Fibroblast of lung (primary cell): Measurements from ENCODE around the gene LRP8. TPM values are rescaled to one million over a fixed set of nuclear protein-coding genes. Genes with fewer than 3 reads are reported as not detected.

Experiments used
- DNase-seq, 2 donors: peaks; one replicate each; pipeline versions ENCODE4 v3.0.0 to v3.0.0-alpha.2; 2010; ENCODE audit warnings: low read depth in 2 of 2
- H2AFZ ChIP-seq: 2 replicates; pipeline ENCODE4 v1.5.1; 2012; ENCODE audit warnings: low read length, control low read depth, inconsistent platforms
- H3K27ac ChIP-seq: 2 replicates; pipeline ENCODE4 v1.5.1; 2011; ENCODE audit warnings: low read length, control low read depth; ENCODE audit not compliant: insufficient read depth
- H3K27me3 ChIP-seq: 2 replicates; pipeline ENCODE4 v1.5.1; 2011; ENCODE audit warnings: mild to moderate bottlenecking, low read length; ENCODE audit not compliant: control insufficient read depth, insufficient read depth
- H3K36me3 ChIP-seq: 2 replicates; pipeline ENCODE4 v1.5.1; 2011; ENCODE audit warnings: low read length; ENCODE audit not compliant: control insufficient read depth, insufficient read depth
- H3K4me1 ChIP-seq: 2 replicates; pipeline ENCODE4 v1.5.1; 2011; ENCODE audit warnings: low read length; ENCODE audit not compliant: control insufficient read depth, insufficient read depth; ENCODE audit errors: extremely low read depth
- H3K4me2 ChIP-seq: 2 replicates; pipeline ENCODE4 v1.5.1; 2011; ENCODE audit warnings: low read length, control low read depth; ENCODE audit not compliant: insufficient read depth; ENCODE audit errors: extremely low read depth
- H3K4me3 ChIP-seq, 4 experiments: fragments of 200-600 bp in 1 of 4; sonication (generic) in 1 of 4; replicated peaks in 1 of 4; 2 replicates each; pipeline ENCODE4 v1.5.1; 2011 to 2016; ENCODE audit warnings: low read length in 4 of 4, low read depth in 3 of 4, mild to moderate bottlenecking in 3 of 4, control low read depth in 2 of 4, inconsistent platforms in 1 of 4, mixed read lengths in 1 of 4; ENCODE audit not compliant: insufficient read depth in 1 of 4; ENCODE audit errors: control extremely low read depth in 1 of 4
- H3K79me2 ChIP-seq: 2 replicates; pipeline ENCODE4 v1.5.1; 2012; ENCODE audit warnings: mild to moderate bottlenecking, low read length, inconsistent platforms; ENCODE audit not compliant: control insufficient read depth, insufficient read depth
- H3K9ac ChIP-seq: 2 replicates; pipeline ENCODE4 v1.5.1; 2011; ENCODE audit warnings: mild to moderate bottlenecking, low read length, control low read depth; ENCODE audit not compliant: insufficient read depth
- H3K9me3 ChIP-seq: 2 replicates; pipeline ENCODE4 v1.5.1; 2012; ENCODE audit warnings: low read depth, low read length; ENCODE audit not compliant: control insufficient read depth, insufficient read depth
- H4K20me1 ChIP-seq: 2 replicates; pipeline ENCODE4 v1.5.1; 2011; ENCODE audit warnings: low read length; ENCODE audit not compliant: control insufficient read depth, insufficient read depth; ENCODE audit errors: extremely low read depth
- EZH2 ChIP-seq: IDR thresholded peaks from 2 replicates; pipeline ENCODE4 v1.5.1; 2012; ENCODE audit warnings: low read length, control low read depth, mild to moderate bottlenecking; ENCODE audit errors: missing control alignments
- polyA plus RNA-seq, 2 donors: library from polyadenylated mRNA; depleted of rRNA in 1 of 2; stranded (reverse) in 1 of 2; unstranded in 1 of 2; fragments of >200 nt; gene quantifications; 2 replicates each; pipeline ENCODE4 v1.2.1, GENCODE V29; 2011 to 2012; ENCODE audit warnings: missing spikeins in 1 of 2
- total RNA-seq: library from RNA; depleted of rRNA; stranded (reverse); fragments of >200 nt; gene quantifications from 2 replicates; pipeline ENCODE4 v1.2.1, GENCODE V29; 2014
- TF ChIP-seq, protein P1 (sequence below), 2 donors: IDR thresholded peaks in 1 of 2; conservative IDR thresholded peaks in 1 of 2; 1 replicate in 1 of 2; 2 replicates in 1 of 2; pipeline ENCODE4 v1.5.1; 2011 to 2012; ENCODE audit warnings: low read length in 2 of 2, control low read depth in 1 of 2, inconsistent platforms in 1 of 2, low read depth in 1 of 2, mild to moderate bottlenecking in 1 of 2

The LRP8 gene
- total and polyA plus RNA-seq, 2 donors (not counting 1 experiment from before 2014, with no cell fraction given), result 8.4 to 10.3 TPM

GRCh38 chr1:53242381-53242780 lies 85.5 kb downstream of the LRP8 start:
- Histone ChIP-seq H3K79me2 (peaks cover 10% of the 10 kb centered on the region), H3K36me3 (no peaks in the 10 kb centered on the region), H3K9ac (no peak overlapping the region), H3K4me3 (no peak overlapping the region), H3K27me3 (no peaks in the 10 kb centered on the region), H2AFZ (no peak overlapping the region), H3K4me2 (no peak overlapping the region), H3K9me3 (no peaks in the 10 kb centered on the region), H4K20me1 (no peaks in the 10 kb centered on the region), H3K27ac (no peak overlapping the region), H3K4me1 (no peaks in the 10 kb centered on the region)
- TF ChIP-seq, protein P1, sequence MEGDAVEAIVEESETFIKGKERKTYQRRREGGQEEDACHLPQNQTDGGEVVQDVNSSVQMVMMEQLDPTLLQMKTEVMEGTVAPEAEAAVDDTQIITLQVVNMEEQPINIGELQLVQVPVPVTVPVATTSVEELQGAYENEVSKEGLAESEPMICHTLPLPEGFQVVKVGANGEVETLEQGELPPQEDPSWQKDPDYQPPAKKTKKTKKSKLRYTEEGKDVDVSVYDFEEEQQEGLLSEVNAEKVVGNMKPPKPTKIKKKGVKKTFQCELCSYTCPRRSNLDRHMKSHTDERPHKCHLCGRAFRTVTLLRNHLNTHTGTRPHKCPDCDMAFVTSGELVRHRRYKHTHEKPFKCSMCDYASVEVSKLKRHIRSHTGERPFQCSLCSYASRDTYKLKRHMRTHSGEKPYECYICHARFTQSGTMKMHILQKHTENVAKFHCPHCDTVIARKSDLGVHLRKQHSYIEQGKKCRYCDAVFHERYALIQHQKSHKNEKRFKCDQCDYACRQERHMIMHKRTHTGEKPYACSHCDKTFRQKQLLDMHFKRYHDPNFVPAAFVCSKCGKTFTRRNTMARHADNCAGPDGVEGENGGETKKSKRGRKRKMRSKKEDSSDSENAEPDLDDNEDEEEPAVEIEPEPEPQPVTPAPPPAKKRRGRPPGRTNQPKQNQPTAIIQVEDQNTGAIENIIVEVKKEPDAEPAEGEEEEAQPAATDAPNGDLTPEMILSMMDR (conservative IDR thresholded peaks at IDR 0.05 in 1 of 2, IDR thresholded peaks at IDR 0.05 in 1 of 2; ENCODE audit: low read depth in 1 of 2, low read length in 2 of 2), result no peak
- no peak for TF ChIP-seq EZH2
- no peak for DNase-seq

DNA sequence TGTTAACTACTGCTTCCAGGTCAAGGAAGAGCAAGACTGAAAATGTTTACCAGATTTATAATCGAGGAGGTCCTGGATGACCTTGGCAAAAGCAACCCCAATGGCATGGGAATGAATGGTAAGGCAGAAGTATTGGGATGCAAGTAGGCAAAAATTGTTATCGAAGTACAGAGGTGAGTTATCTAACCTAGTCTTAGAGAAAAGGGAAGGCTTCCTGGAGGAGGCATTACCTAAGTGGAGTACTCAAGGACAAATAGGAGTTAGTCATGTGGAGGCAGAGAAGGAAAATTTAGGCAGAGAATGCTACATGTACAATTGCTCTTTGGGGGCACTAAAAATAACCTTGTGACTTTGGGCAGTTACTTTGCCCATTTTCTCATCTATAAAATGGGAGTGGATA lies 86.0 kb downstream of the LRP8 start:
- Histone ChIP-seq H3K4me2 (no peak overlapping the region), H3K4me1 (peaks cover 2% of the 10 kb centered on the region), H3K9me3 (no peaks in the 10 kb centered on the region), H3K4me3 (no peak overlapping the region), H3K36me3 (no peaks in the 10 kb centered on the region), H3K27me3 (no peaks in the 10 kb centered on the region), H3K9ac (no peak overlapping the region), H3K27ac (no peak overlapping the region), H3K79me2 (peaks cover 15% of the 10 kb centered on the region), H2AFZ (no peak overlapping the region), H4K20me1 (no peaks in the 10 kb centered on the region)
- DNase-seq, result no peak
- TF ChIP-seq, protein P1 (conservative IDR thresholded peaks at IDR 0.05 in 1 of 2, IDR thresholded peaks at IDR 0.05 in 1 of 2; ENCODE audit: low read depth in 1 of 2, low read length in 2 of 2), result no peak
- TF ChIP-seq EZH2, result no peak

DNA sequence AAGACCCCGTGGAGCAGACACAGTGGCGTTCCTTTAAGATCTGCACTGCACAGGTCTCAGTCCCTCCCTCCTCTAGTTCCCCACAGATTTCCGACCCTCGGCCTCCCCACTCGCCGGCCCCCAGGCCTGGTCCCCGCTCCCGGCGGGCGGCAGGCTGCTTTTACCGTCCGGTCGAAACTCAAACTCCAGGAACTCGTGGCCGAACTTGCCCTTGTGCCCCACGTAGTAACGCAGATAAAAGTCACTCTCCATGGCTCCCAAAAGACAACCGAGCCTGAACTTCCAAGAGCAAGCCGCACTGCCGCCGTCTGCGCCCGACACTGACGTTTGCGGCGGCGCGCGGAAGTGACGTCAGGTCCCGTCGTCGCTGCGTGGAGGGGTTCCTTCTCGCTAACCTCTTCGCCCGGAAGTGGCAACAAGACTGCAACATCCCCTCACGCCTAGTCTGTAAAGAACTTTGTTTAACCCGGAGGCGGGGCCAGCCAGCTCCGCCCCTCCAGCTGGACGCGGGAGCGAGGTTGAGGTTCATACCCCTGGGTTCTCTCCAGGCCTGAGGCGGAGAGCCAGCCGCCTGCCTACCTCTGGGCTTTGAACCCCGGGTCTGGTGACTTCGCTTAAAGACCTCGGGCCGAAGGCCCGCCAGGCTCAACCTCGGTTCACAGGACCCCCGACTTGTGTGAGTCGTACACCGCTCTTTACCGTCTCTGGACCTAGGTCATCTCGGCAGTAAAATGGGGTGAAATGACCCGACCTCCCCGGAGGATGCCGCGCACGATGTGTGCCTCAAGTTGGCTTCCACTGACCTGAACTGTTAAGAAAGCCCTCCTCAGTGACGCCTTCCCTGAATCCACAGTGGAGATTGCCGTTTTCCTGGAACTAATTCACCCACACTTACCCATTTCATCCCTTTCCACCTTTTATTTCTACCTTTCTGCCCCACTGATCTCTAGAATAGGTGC lies 89.4 kb downstream of the LRP8 start, which contains the start of gene MAGOH:
Gene MAGOH, minus strand, starts transcription at position 322 of the 959 bp plus-strand sequence. Its CDS starts 70 bp downstream, at position 252.
- Histone ChIP-seq H3K9me3 (no peaks in the 10 kb centered on the region), H3K27me3 (no peaks in the 10 kb centered on the region), H3K9ac (peak within 1 kb of the TSS; percentile 92), H3K27ac (peak within 1 kb of the TSS; percentile 83), H3K36me3 (no peaks in the 10 kb centered on the region), H4K20me1 (no peaks in the 10 kb centered on the region), H3K4me1 (peaks cover 2% of the 10 kb centered on the region), H3K79me2 (peaks cover 24% of the 10 kb centered on the region), H3K4me2 (peak within 1 kb of the TSS; percentile 94), H3K4me3 (peak within 1 kb of the TSS; percentile 66 to 99 (median 84)), H2AFZ (peak within 1 kb of the TSS; percentile 90)
- TF ChIP-seq EZH2, result no peak
- TF ChIP-seq, protein P1 (conservative IDR thresholded peaks at IDR 0.05 in 1 of 2, IDR thresholded peaks at IDR 0.05 in 1 of 2; ENCODE audit: low read depth in 1 of 2, low read length in 2 of 2), result no peak
- peak; percentile 95 to 97 for DNase-seq
